Adrenal gland (tissue), 12 donors: ENCODE data around the gene NDUFB11. TPM values are rescaled to one million over a fixed set of nuclear protein-coding genes. Genes with fewer than 3 reads are reported as not detected.

ENCODE experiments used
- DNase-seq, 7 donors: peaks; one replicate each; pipeline ENCODE4 v3.0.0-alpha.2; 2019 to 2020
- H3K27ac ChIP-seq, 5 donors: fragments of 200-600 bp; sonication (generic) in 4 of 5; 1 replicate in 3 of 5; 2 replicates in 2 of 5; pipeline versions ENCODE4 v1.5.1 to v1.8.0; 2016 to 2020; ENCODE audit warnings: mild to moderate bottlenecking in 1 of 5
- H3K27me3 ChIP-seq: fragments of 200-600 bp; 2 replicates; pipeline ENCODE4 v1.8.0; 2021
- H3K36me3 ChIP-seq, 2 donors: fragments of 200-600 bp; replicated peaks in 1 of 2; 1 replicate in 1 of 2; 2 replicates in 1 of 2; pipeline versions ENCODE4 v1.5.1 to v1.8.0; 2018 to 2022
- H3K4me1 ChIP-seq, 2 donors: fragments of 200-600 bp; replicated peaks in 1 of 2; 1 replicate in 1 of 2; 2 replicates in 1 of 2; pipeline versions ENCODE4 v1.5.1 to v1.8.0; 2018 to 2021
- H3K4me3 ChIP-seq, 4 donors: fragments of 200-600 bp; sonication (generic) in 3 of 4; one replicate each; pipeline ENCODE4 v1.5.1; 2016 to 2018
- H3K9me3 ChIP-seq, 3 donors: fragments of 200-600 bp; sonication (generic) in 1 of 3; replicated peaks in 1 of 3; 1 replicate in 2 of 3; 2 replicates in 1 of 3; pipeline versions ENCODE4 v1.5.1 to v1.8.0; 2016 to 2021
- POLR2A ChIP-seq, 2 donors: fragments of 450-650 bp; IDR thresholded peaks; one replicate each; pipeline ENCODE4 v1.6.1; 2017; ENCODE audit warnings: antibody characterized with exemption in 2 of 2, mild to moderate bottlenecking in 2 of 2, moderate library complexity in 1 of 2
- WGBS, 4 donors: extraction: QIAGEN DNeasy Blood & Tissue Kit in 2 of 4; methylation state at CpG; one replicate each; pipeline versions ENCODE4 v1.1.5 to v1.1.7; 2013 to 2017; 5-methylcytosine and 5-hydroxymethylcytosine counted together
- intact Hi-C, 2 donors: fragments of 100-400 bp; cut with DNase I; formaldehyde crosslinking; loops; one replicate each; pipeline versions ENCODE4 v1.14.1 to v1.15.0; 2022 to 2023
- polyA plus RNA-seq, 3 donors: library from polyadenylated mRNA; stranded (reverse); fragments of 200-250 nt in 2 of 3; fragments of 350-450 nt in 1 of 3; fragmentation: Illumina TruSeq in 1 of 3; extraction: RNeasy Lipid Tissue Mini Kit (QIAGEN cat#74804) in 1 of 3; gene quantifications; one replicate each; pipeline ENCODE4 v1.2.3, GENCODE V29; 2013 to 2014
- small RNA-seq, 2 donors: library from RNA; depleted of rRNA; stranded (forward); fragments of <200 nt; gene quantifications; one replicate each; pipeline ENCODE3, GENCODE V24; 2016
- total RNA-seq, 9 donors: library from RNA; depleted of rRNA in 4 of 9; stranded (reverse); fragments of >200 nt in 4 of 9; fragments of 120-200 nt in 1 of 9; fragmentation: NEBNext Ultra II Directional in 1 of 9; extraction: Animal tissue kit (Norgen Biotek cat#: 25700) in 1 of 9; gene quantifications; one replicate each; pipeline versions ENCODE4 v1.1.0 to v1.2.4, GENCODE V29; 2013 to 2023
- TF ChIP-seq, protein P1 (sequence below), 6 experiments: fragments of 450-650 bp in 4 of 6; fragments of 200-600 bp in 2 of 6; sonication (generic) in 1 of 6; IDR thresholded peaks; 1 replicate in 5 of 6; 2 replicates in 1 of 6; pipeline versions ENCODE4 v1.5.1 to v1.8.0; 2016 to 2021; ENCODE audit warnings: antibody characterized with exemption in 6 of 6, mild to moderate bottlenecking in 2 of 6, moderate library complexity in 1 of 6
- donor health status: healthy with polysubstance abuse.
- donor health status: Bipolar disorder and iron deficiency.
- donor health status: DM: yes; HTN: yes; CAD: no.
- donor health status: DM: no; HTN: no; CAD: no.
- donor health status: DM: no; HTN: no; CAD: no.
- donor health status: DM: yes; HTN: yes; CAD: no.

Gene NDUFB11
- total and polyA plus RNA-seq, 12 donors, result 49.6 to 169 (median 143) TPM

DNA sequence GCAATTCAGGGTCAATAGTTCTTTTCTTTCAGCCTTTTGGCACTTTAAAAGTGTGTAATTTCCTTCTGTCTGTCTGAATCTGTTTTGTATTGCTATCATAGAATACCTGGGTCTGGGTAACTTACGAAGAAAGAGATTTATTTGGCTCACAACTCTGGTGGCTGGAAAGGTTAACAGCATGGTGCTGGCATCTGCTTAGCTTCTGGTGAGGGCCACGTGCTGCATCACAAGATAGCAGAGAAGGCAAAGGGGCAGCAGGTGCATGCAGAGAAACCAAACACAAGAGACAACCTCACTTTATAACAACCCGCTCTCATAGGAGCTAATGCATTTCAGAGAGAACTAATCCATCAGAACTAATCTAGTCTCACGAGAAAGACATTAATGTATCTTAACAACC lies 47.5 kb downstream of the NDUFB11 start:
- Histone ChIP-seq H3K4me3 (no peak overlapping the region), H3K4me1 (no peaks in the 10 kb centered on the region), H3K9me3 (no peaks in the 10 kb centered on the region), H3K36me3 (no peaks in the 10 kb centered on the region), H3K27ac (no peak overlapping the region), H3K27me3 (peaks cover 4% of the 10 kb centered on the region)
- no peak for DNase-seq
- 66 to 74% (median 72%) methylated on average over 3 to 4 of the region's 4 CpGs for WGBS, 4 donors
- TF ChIP-seq POLR2A (IDR thresholded peaks at IDR 0.05), result no peak
- TF ChIP-seq, protein P1, sequence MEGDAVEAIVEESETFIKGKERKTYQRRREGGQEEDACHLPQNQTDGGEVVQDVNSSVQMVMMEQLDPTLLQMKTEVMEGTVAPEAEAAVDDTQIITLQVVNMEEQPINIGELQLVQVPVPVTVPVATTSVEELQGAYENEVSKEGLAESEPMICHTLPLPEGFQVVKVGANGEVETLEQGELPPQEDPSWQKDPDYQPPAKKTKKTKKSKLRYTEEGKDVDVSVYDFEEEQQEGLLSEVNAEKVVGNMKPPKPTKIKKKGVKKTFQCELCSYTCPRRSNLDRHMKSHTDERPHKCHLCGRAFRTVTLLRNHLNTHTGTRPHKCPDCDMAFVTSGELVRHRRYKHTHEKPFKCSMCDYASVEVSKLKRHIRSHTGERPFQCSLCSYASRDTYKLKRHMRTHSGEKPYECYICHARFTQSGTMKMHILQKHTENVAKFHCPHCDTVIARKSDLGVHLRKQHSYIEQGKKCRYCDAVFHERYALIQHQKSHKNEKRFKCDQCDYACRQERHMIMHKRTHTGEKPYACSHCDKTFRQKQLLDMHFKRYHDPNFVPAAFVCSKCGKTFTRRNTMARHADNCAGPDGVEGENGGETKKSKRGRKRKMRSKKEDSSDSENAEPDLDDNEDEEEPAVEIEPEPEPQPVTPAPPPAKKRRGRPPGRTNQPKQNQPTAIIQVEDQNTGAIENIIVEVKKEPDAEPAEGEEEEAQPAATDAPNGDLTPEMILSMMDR (IDR thresholded peaks at IDR 0.05), result no peak
- intact Hi-C loops, result loop anchor here in 1 of 2 donors (10.0 kb wide), 1 partner anchor 62 kb away; no protein-coding TSS in a partner anchor

DNA sequence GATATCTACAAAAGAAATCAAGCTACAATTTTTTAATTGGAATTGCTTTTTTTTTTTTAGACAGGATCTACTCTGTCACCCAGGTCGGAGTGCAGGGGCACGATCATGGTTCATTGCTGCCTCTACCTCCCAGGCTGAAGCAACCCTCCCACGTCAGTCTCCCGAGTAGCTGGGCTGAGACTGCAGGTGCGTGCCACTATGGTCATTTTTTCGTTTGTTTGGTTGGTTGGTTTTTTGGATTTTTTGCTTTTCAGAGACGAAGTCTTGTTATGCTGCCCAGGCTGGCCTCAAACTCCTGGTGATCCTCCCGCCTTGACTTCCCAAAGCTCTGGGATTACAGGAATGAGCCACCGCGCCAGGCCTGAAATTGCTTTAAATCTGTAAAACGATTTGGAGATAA lies 50.6 kb downstream of the NDUFB11 start:
- intact Hi-C loops, result loop anchor here in 1 of 2 donors (10.0 kb wide), 1 partner anchor 59 kb away; no protein-coding TSS in a partner anchor
- no peak overlapping the region for H3K4me3 ChIP-seq
- DNase-seq, result no peak
- H3K4me1 ChIP-seq, result peaks cover 0 to 3% of the 10 kb centered on the region in 2 donors
- H3K27me3 ChIP-seq, result no peaks in the 10 kb centered on the region
- H3K36me3 ChIP-seq, result peaks cover 0 to 3% of the 10 kb centered on the region in 2 donors
- H3K27ac ChIP-seq, result no peak overlapping the region
- H3K9me3 ChIP-seq, result no peaks in the 10 kb centered on the region
- 75 to 86% (median 80%) methylated on average over 11 of the region's 11 CpGs for whole genome bisulfite sequencing, 4 donors
- no peak for TF ChIP-seq POLR2A (IDR thresholded peaks at IDR 0.05)
- TF ChIP-seq, protein P1 (IDR thresholded peaks at IDR 0.05), result no peak

DNA sequence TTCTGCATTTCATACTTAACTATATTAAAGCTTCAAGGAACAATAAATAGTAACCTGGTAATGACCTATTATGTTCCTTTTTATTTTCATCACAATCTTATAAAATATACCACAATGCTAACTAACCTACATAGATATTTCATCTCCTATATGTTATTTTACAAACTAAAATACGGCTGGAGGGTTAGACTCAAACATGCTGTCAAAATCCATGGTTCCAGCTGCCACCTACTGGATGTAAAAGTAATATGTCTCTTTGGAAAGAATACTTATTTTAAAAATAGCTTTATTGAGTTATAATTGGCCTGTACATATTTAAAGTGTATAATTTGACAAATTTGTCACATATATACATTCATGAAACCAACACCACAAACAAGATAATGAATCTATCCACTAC lies 51.3 kb downstream of the NDUFB11 start:
- Histone ChIP-seq H3K4me1 (peaks cover 0 to 3% of the 10 kb centered on the region in 2 donors), H3K27ac (no peak overlapping the region), H3K9me3 (no peaks in the 10 kb centered on the region), H3K27me3 (no peaks in the 10 kb centered on the region), H3K4me3 (no peak overlapping the region), H3K36me3 (peaks cover 0 to 3% of the 10 kb centered on the region in 2 donors)
- 3 to 15% (median 11%) methylated on average over 1 of the region's 1 CpG for WGBS, 4 donors
- intact Hi-C loops, result loop anchor here in 1 of 2 donors (10.0 kb wide), 1 partner anchor 58 kb away; no protein-coding TSS in a partner anchor
- TF ChIP-seq, protein P1 (IDR thresholded peaks at IDR 0.05), result peak; percentile 23 to 57 (median 48)
- TF ChIP-seq POLR2A (IDR thresholded peaks at IDR 0.05), result no peak
- DNase-seq, result peak in 1 of 7 donors; percentile 38

Small RNA genes lying within 50 kb of the gene (small RNA-seq; reads per million reads assigned to genes)
- gene RNU12-2P, result 0 to 0.08 reads per million in 2 donors

Other genes starting within 250 kb of the NDUFB11 start
- 10 to 100 TPM; 15.7 to 39.5 (median 19.2) TPM for gene JADE3, start 232.3 kb downstream of the NDUFB11 start, total RNA-seq
- 10 to 100 TPM in 1 of 3 donors, 1 to 10 TPM in 2; 2.8 to 26.9 (median 5.9) TPM for gene JADE3, start 232.3 kb downstream of the NDUFB11 start, polyA plus RNA-seq
- 100 to 1,000 TPM; 149 to 362 (median 265) TPM for gene RGN, start 66.3 kb downstream of the NDUFB11 start, total RNA-seq
- 100 to 1,000 TPM; 188 to 487 (median 273) TPM for gene RGN, start 66.3 kb downstream of the NDUFB11 start, polyA plus RNA-seq
- gene RBM10, start 519 bp upstream of the NDUFB11 start, total RNA-seq, result 10 to 100 TPM; 27.7 to 54.8 (median 32.9) TPM
- gene RBM10, start 519 bp upstream of the NDUFB11 start, polyA plus RNA-seq, result 10 to 100 TPM; 35.2 to 75.9 (median 47.8) TPM
- gene UBA1, start 49.1 kb upstream of the NDUFB11 start, total RNA-seq, result 100 to 1,000 TPM; 167 to 356 (median 235) TPM
- gene UBA1, start 49.1 kb upstream of the NDUFB11 start, polyA plus RNA-seq, result 100 to 1,000 TPM; 160 to 214 (median 202) TPM
- gene CDK16, start 74.0 kb upstream of the NDUFB11 start, total RNA-seq, result 100 to 1,000 TPM in 8 of 9 donors, 10 to 100 TPM in 1; 50.5 to 187 (median 112) TPM
- 100 to 1,000 TPM in 2 of 3 donors, 10 to 100 TPM in 1; 74.7 to 137 (median 123) TPM for gene CDK16, start 74.0 kb upstream of the NDUFB11 start, polyA plus RNA-seq
- gene USP11, start 88.3 kb upstream of the NDUFB11 start, total RNA-seq, result 10 to 100 TPM; 27.4 to 63.0 (median 52.8) TPM
- 10 to 100 TPM; 35.5 to 57.8 (median 50.1) TPM for gene USP11, start 88.3 kb upstream of the NDUFB11 start, polyA plus RNA-seq
- gene ZNF157, start 225.9 kb upstream of the NDUFB11 start, total RNA-seq, result under 1 TPM in 5 of 9 donors, not detected in 4; 0.14 to 0.28 (median 0.26) TPM
- gene ZNF157, start 225.9 kb upstream of the NDUFB11 start, polyA plus RNA-seq, result under 1 TPM; 0.10 to 0.20 (median 0.16) TPM